Neuronal stem cell (in vitro differentiated cells): ENCODE measurements around the gene CD81.
A peak's percentile ranks its signal among the peaks of the same experiment; 100 is the strongest.

Experiments
- DNase-seq: peaks from one replicate; pipeline ENCODE4 v3.0.0-alpha.2; 2013; ENCODE audit warnings: low spot score
- H2AFZ ChIP-seq: one replicate; pipeline ENCODE4 v1.6.1; 2013; ENCODE audit warnings: mild to moderate bottlenecking, low read length, inconsistent platforms
- H2AK5ac ChIP-seq: 2 replicates; pipeline ENCODE4 v1.6.1; 2013; ENCODE audit warnings: low read depth, mild to moderate bottlenecking, inconsistent platforms, low read length, moderate library complexity, mixed read lengths
- H2BK120ac ChIP-seq: 2 replicates; pipeline ENCODE4 v1.6.1; 2013; ENCODE audit warnings: low read depth, mild to moderate bottlenecking, inconsistent platforms, low read length, moderate library complexity, mixed read lengths
- H2BK12ac ChIP-seq: one replicate; pipeline ENCODE4 v1.6.1; 2013; ENCODE audit warnings: low read length, inconsistent platforms
- H2BK15ac ChIP-seq: 2 replicates; pipeline ENCODE4 v1.6.1; 2013; ENCODE audit warnings: mild to moderate bottlenecking, low read length, inconsistent platforms, mixed read lengths
- H2BK5ac ChIP-seq: one replicate; pipeline ENCODE4 v1.6.1; 2013; ENCODE audit warnings: inconsistent platforms, mild to moderate bottlenecking, low read length, moderate library complexity
- H3K14ac ChIP-seq: one replicate; pipeline ENCODE4 v1.6.1; 2013; ENCODE audit warnings: low read length, inconsistent platforms
- H3K18ac ChIP-seq: 2 replicates; pipeline ENCODE4 v1.6.1; 2013; ENCODE audit warnings: low read length, inconsistent platforms
- H3K23ac ChIP-seq: 2 replicates; pipeline ENCODE4 v1.6.1; 2013; ENCODE audit warnings: low read depth, mild to moderate bottlenecking, mixed read lengths, low read length, inconsistent platforms; ENCODE audit not compliant: poor library complexity
- H3K27ac ChIP-seq: replicated peaks from 3 replicates; pipeline ENCODE4 v1.5.1; 2013; ENCODE audit warnings: low read length, inconsistent platforms
- H3K27me3 ChIP-seq, 3 experiments: 2 replicates each; pipeline ENCODE4 v1.6.1; 2013; ENCODE audit warnings: low read length in 3 of 3, mild to moderate bottlenecking in 2 of 3, inconsistent platforms in 1 of 3, low read depth in 1 of 3, mixed read lengths in 1 of 3, moderate library complexity in 1 of 3; ENCODE audit not compliant: control insufficient read depth in 3 of 3, insufficient read depth in 3 of 3
- H3K36me3 ChIP-seq, 2 donors: replicated peaks in 1 of 2; 2 replicates each; pipeline ENCODE4 v1.6.1; 2013; ENCODE audit warnings: low read length in 2 of 2; ENCODE audit not compliant: control insufficient read depth in 2 of 2, insufficient read depth in 2 of 2
- H3K4ac ChIP-seq: 2 replicates; pipeline ENCODE4 v1.6.1; 2013; ENCODE audit warnings: inconsistent platforms, mild to moderate bottlenecking, low read length, moderate library complexity
- H3K4me1 ChIP-seq, 2 donors: 1 replicate in 1 of 2; 2 replicates in 1 of 2; pipeline ENCODE4 v1.6.1; 2013; ENCODE audit warnings: low read length in 2 of 2, low read depth in 1 of 2; ENCODE audit not compliant: control insufficient read depth in 2 of 2, insufficient read depth in 1 of 2
- H3K4me2 ChIP-seq: one replicate; pipeline ENCODE4 v1.6.1; 2013; ENCODE audit warnings: mild to moderate bottlenecking, low read length, inconsistent platforms; ENCODE audit not compliant: insufficient read depth, poor library complexity, severe bottlenecking
- H3K4me3 ChIP-seq, 2 donors: 2 replicates each; pipeline ENCODE4 v1.5.1; 2013; ENCODE audit warnings: low read length in 2 of 2, mild to moderate bottlenecking in 2 of 2, inconsistent platforms in 1 of 2, moderate library complexity in 1 of 2
- H3K79me1 ChIP-seq: one replicate; pipeline ENCODE4 v1.6.1; 2013; ENCODE audit warnings: low read depth, mild to moderate bottlenecking, inconsistent platforms, low read length, moderate library complexity
- H3K9ac ChIP-seq: one replicate; pipeline ENCODE4 v1.6.1; 2013; ENCODE audit warnings: mild to moderate bottlenecking, low read depth, low read length, inconsistent platforms; ENCODE audit not compliant: poor library complexity
- H3K9me3 ChIP-seq, 2 donors: replicated peaks in 1 of 2; 2 replicates each; pipeline versions ENCODE3 to v1.6.1; 2013; ENCODE audit warnings: low read length in 2 of 2, mild to moderate bottlenecking in 2 of 2, inconsistent platforms in 1 of 2, low read depth in 1 of 2, mixed read lengths in 1 of 2, moderate library complexity in 1 of 2; ENCODE audit not compliant: control insufficient read depth in 2 of 2, insufficient read depth in 1 of 2
- H4K8ac ChIP-seq: one replicate; pipeline ENCODE4 v1.6.1; 2013; ENCODE audit warnings: low read depth, mild to moderate bottlenecking, inconsistent platforms, low read length, moderate library complexity
- H4K91ac ChIP-seq: one replicate; pipeline ENCODE4 v1.6.1; 2013; ENCODE audit warnings: low read length, low read depth, mild to moderate bottlenecking, inconsistent platforms; ENCODE audit not compliant: poor library complexity
- WGBS, 2 donors: extraction: QIAGEN DNeasy Blood & Tissue Kit; methylation state at CpG; one replicate each; pipeline ENCODE4 v1.1.7; 2013; ENCODE audit warnings: missing lambda C conversion rate in 2 of 2, mixed read lengths in 1 of 2; ENCODE audit not compliant: insufficient read length in 2 of 2, insufficient replicate concordance in 1 of 2; ENCODE audit errors: extremely low coverage in 2 of 2; 5-methylcytosine and 5-hydroxymethylcytosine counted together

The CD81 gene

GRCh38 chr11:2404735-2405196, 27.7 kb downstream of the CD81 start:
- H3K18ac ChIP-seq: no peak overlapping the region
- peaks cover 7 to 14% of the 10 kb centered on the region in 2 donors for H3K4me1 ChIP-seq
- H3K36me3 ChIP-seq: peaks cover 20% of the 10 kb centered on the region in 2 donors
- peak overlapping the region; percentile 13 for H2BK5ac ChIP-seq
- H3K4ac ChIP-seq: no peak overlapping the region
- no peak overlapping the region for H3K4me2 ChIP-seq
- H3K9ac ChIP-seq: no peak overlapping the region
- no peaks in the 10 kb centered on the region for H3K9me3 ChIP-seq
- H3K4me3 ChIP-seq: no peak overlapping the region
- no peaks in the 10 kb centered on the region for H3K27me3 ChIP-seq
- H3K27ac ChIP-seq: no peak overlapping the region
- WGBS, 2 donors: no CpG with 5 or more reads among the region's 12 CpGs
- H2BK15ac ChIP-seq: no peak overlapping the region
- H2BK12ac ChIP-seq: no peak overlapping the region
- no peak overlapping the region for H3K14ac ChIP-seq
- H2AK5ac ChIP-seq: no peak overlapping the region
- peak overlapping the region; percentile 65 for H3K23ac ChIP-seq
- peaks cover 12% of the 10 kb centered on the region for H3K79me1 ChIP-seq
- H4K8ac ChIP-seq: peak overlapping the region; percentile 43
- H2AFZ ChIP-seq: no peak overlapping the region
- H2BK120ac ChIP-seq: no peak overlapping the region
- no peak for DNase-seq
- H4K91ac ChIP-seq: no peak overlapping the region

GRCh38 chr11:2406451-2406850, 29.3 kb downstream of the CD81 start:
- peak overlapping the region; percentile 76 for H3K4ac ChIP-seq
- H2BK5ac ChIP-seq: peak overlapping the region; percentile 82
- peak overlapping the region; percentile 21 for H3K9ac ChIP-seq
- H3K23ac ChIP-seq: peak overlapping the region; percentile 65
- peaks cover 6% of the 10 kb centered on the region for H3K79me1 ChIP-seq
- peak overlapping the region; percentile 17 for H3K18ac ChIP-seq
- no peak overlapping the region for H2BK12ac ChIP-seq
- H4K8ac ChIP-seq: no peak overlapping the region
- peak overlapping the region; percentile 67 for H2BK15ac ChIP-seq
- peaks cover 5 to 15% of the 10 kb centered on the region in 2 donors for H3K4me1 ChIP-seq
- DNase-seq: no peak
- H3K4me3 ChIP-seq: no peak overlapping the region
- H3K36me3 ChIP-seq: peaks cover 20% of the 10 kb centered on the region in 2 donors
- H2AFZ ChIP-seq: no peak overlapping the region
- no peak overlapping the region for H3K27ac ChIP-seq
- WGBS, 2 donors: no CpG with 5 or more reads among the region's 14 CpGs
- no peak overlapping the region for H3K4me2 ChIP-seq
- no peak overlapping the region for H4K91ac ChIP-seq
- peak overlapping the region; percentile 38 for H3K14ac ChIP-seq
- no peaks in the 10 kb centered on the region for H3K27me3 ChIP-seq
- peak overlapping the region; percentile 86 for H2AK5ac ChIP-seq
- no peak overlapping the region for H2BK120ac ChIP-seq
- H3K9me3 ChIP-seq: no peaks in the 10 kb centered on the region

GRCh38 chr11:2406878-2407410, 29.8 kb downstream of the CD81 start:
- H3K9me3 ChIP-seq: no peaks in the 10 kb centered on the region
- no peak overlapping the region for H2BK5ac ChIP-seq
- no peak overlapping the region for H4K91ac ChIP-seq
- H2AFZ ChIP-seq: no peak overlapping the region
- no peak overlapping the region for H3K23ac ChIP-seq
- no peak overlapping the region for H2BK120ac ChIP-seq
- peak overlapping the region; percentile 21 for H3K9ac ChIP-seq
- peak overlapping the region; percentile 67 for H2BK15ac ChIP-seq
- peak overlapping the region; percentile 76 for H3K4ac ChIP-seq
- H3K18ac ChIP-seq: peak overlapping the region; percentile 17
- no peak overlapping the region for H3K14ac ChIP-seq
- no peak overlapping the region for H2BK12ac ChIP-seq
- H3K27me3 ChIP-seq: no peaks in the 10 kb centered on the region
- peak overlapping the region; percentile 86 for H2AK5ac ChIP-seq
- no peak overlapping the region for H3K4me2 ChIP-seq
- WGBS, 2 donors: no CpG with 5 or more reads among the region's 24 CpGs
- DNase-seq: no peak
- peak overlapping the region; percentile 82 for H4K8ac ChIP-seq
- H3K79me1 ChIP-seq: peaks cover 2% of the 10 kb centered on the region
- no peak overlapping the region for H3K4me3 ChIP-seq
- H3K36me3 ChIP-seq: peaks cover 19 to 20% of the 10 kb centered on the region in 2 donors
- H3K4me1 ChIP-seq: peaks cover 0 to 10% of the 10 kb centered on the region in 2 donors
- H3K27ac ChIP-seq: no peak overlapping the region

- no peak overlapping the region for H3K4me3 ChIP-seq
- no peak overlapping the region for H3K4me2 ChIP-seq
- H3K4ac ChIP-seq: peak overlapping the region; percentile 97
- peak overlapping the region; percentile 80 for H3K23ac ChIP-seq
- peak overlapping the region; percentile 85 for H3K18ac ChIP-seq
- H2BK15ac ChIP-seq: peak overlapping the region; percentile 94
- no peak overlapping the region for H2BK12ac ChIP-seq
- H3K27me3 ChIP-seq: no peaks in the 10 kb centered on the region
- H3K79me1 ChIP-seq: no peaks in the 10 kb centered on the region
- no peak overlapping the region for H4K8ac ChIP-seq
- peaks cover 4% of the 10 kb centered on the region in 2 donors for H3K36me3 ChIP-seq
- peaks cover 0 to 9% of the 10 kb centered on the region in 2 donors for H3K4me1 ChIP-seq
- peak overlapping the region; percentile 53 for H2BK5ac ChIP-seq
- peak overlapping the region; percentile 94 for H2AK5ac ChIP-seq
- peak overlapping the region; percentile 78 for H3K9ac ChIP-seq
- no peaks in the 10 kb centered on the region for H3K9me3 ChIP-seq
- no CpG with 5 or more reads among the region's 11 CpGs for WGBS, 2 donors
- H3K27ac ChIP-seq: no peak overlapping the region
- H2BK120ac ChIP-seq: peak overlapping the region; percentile 24
- H4K91ac ChIP-seq: no peak overlapping the region
- H3K14ac ChIP-seq: no peak overlapping the region
- peak overlapping the region; percentile 88 for H2AFZ ChIP-seq
- DNase-seq: no peak
Observed at GRCh38 chr11:2408671-2409070, 31.6 kb downstream of the CD81 start.
